Stomach (tissue), 4 donors: ENCODE measurements around the gene HMGCS2.

Experiments used
- CTCF ChIP-seq, 7 experiments: fragments of 450-650 bp in 4 of 7; fragments of 200-600 bp in 3 of 7; sonication (generic) in 3 of 7; IDR thresholded peaks; one replicate each; pipeline ENCODE4 v1.5.1; 2016 to 2019; ENCODE audit warnings: antibody characterized with exemption in 7 of 7, control low read depth in 2 of 7, mild to moderate bottlenecking in 1 of 7
- EP300 ChIP-seq: sonication (generic); formaldehyde crosslinking; IDR thresholded peaks from one replicate; pipeline ENCODE4 v1.6.1; 2017; ENCODE audit warnings: antibody characterized with exemption
- POLR2A ChIP-seq, 4 donors: fragments of 450-650 bp; IDR thresholded peaks; one replicate each; pipeline ENCODE4 v1.6.1; 2016; ENCODE audit warnings: antibody characterized with exemption in 4 of 4, control low read depth in 2 of 4, mild to moderate bottlenecking in 1 of 4, moderate library complexity in 1 of 4
- POLR2AphosphoS5 ChIP-seq, 3 donors: sonication (generic); formaldehyde crosslinking; IDR thresholded peaks; one replicate each; pipeline ENCODE4 v1.6.1; 2016; ENCODE audit warnings: antibody characterized with exemption in 3 of 3

- TF ChIP-seq CTCF (IDR thresholded peaks at IDR 0.05): no peak
- no peak for TF ChIP-seq POLR2A (IDR thresholded peaks at IDR 0.05)
- no peak for TF ChIP-seq POLR2AphosphoS5 (IDR thresholded peaks at IDR 0.05)
- TF ChIP-seq EP300: no peak
Measured at GRCh38 chr1:119764220-119764619, 4.5 kb downstream of the HMGCS2 start.
